ENCODE measurements around the gene NDST1.

GRCh38 chr5:150596313-150596712 is 88.4 kb downstream of the NDST1 start:
- no peak for TF ChIP-seq CTCF (IDR thresholded peaks at IDR 0.05)
- no peak for TF ChIP-seq POLR2A (IDR thresholded peaks at IDR 0.05)
